ENCODE measurements around the gene RAPGEF1.
"Not testable (repeated sequence)": the region's sequence is repeated elsewhere in the genome, so short reads cannot be mapped to it uniquely, and the experiment has no call there.

RAPGEF1 gene

GRCh38 chr9:131681826-131682225 is 58.0 kb downstream of the RAPGEF1 start:
- DNase-seq: not testable (repeated sequence)

- DNase-seq: not testable (repeated sequence)
Measured at GRCh38 chr9:131681108-131681507, 58.8 kb downstream of the RAPGEF1 start.

- DNase-seq: no peak
Measured at GRCh38 chr9:131679261-131680020, 60.4 kb downstream of the RAPGEF1 start.

DNA sequence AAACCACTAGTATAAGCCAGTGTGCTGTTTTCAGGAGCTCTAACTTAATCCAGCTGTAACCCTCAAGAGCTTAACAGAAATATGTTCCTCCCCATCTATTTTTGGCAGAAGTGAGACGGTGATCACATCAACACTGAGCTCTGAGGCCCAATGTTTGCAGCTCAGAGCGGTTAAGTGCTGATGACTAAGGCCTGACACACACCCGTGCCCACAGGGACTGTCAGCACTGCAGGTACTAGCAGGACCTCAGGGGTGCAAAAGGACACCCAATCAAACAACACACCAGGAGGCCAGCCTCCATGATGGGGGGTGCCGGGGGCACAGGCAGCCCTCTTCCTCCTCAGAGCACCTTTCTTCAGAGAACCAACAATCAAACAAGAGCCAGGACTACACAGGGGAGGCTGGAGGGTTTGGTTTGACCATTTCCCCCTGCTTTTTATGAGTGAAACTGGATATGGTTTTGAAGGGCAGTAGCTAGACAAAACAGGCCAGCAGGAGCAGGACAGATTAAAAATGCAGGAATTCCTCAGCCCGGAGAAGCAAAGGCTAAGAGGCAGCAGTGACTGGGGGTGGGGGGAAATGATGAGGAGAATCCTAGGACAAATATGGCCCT is 61.3 kb downstream of the RAPGEF1 start:
- DNase-seq: peak; percentile 94

- peak; percentile 44 for DNase-seq
Measured at GRCh38 chr9:131677444-131678180, 62.3 kb downstream of the RAPGEF1 start.

GRCh38 chr9:131677049-131677443 is 62.8 kb downstream of the RAPGEF1 start:
- no peak for DNase-seq

GRCh38 chr9:131676431-131676972 is 63.4 kb downstream of the RAPGEF1 start:
- DNase-seq: peak; percentile 60

DNA sequence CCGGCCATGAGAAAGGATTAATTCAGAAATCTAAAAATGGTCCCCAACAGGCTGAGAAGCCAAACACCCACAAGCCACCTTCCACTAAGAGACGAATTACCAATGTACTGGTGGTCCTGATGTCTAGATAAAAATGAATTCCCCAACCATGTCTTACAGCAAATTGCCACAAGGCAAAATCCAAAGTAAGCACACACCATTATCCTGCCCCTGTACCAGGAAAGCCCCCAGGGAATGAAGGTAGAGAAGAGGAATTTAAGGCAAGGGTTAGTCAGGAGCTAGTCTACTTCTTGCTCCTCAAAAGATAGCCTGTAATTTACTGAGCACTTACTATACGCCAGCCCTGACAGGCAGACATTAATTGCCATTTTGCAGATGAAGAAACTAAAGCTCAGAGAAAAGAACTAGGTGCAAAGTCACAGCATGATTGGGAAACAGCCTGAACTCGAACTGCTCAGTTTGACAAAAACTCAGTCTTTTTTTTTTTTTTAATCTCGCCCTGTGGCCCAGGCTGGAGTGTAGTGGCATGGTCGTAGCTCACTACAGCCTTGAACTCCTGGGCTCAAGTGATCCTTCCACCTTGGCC is 64.3 kb downstream of the RAPGEF1 start:
- no peak for DNase-seq

DNA sequence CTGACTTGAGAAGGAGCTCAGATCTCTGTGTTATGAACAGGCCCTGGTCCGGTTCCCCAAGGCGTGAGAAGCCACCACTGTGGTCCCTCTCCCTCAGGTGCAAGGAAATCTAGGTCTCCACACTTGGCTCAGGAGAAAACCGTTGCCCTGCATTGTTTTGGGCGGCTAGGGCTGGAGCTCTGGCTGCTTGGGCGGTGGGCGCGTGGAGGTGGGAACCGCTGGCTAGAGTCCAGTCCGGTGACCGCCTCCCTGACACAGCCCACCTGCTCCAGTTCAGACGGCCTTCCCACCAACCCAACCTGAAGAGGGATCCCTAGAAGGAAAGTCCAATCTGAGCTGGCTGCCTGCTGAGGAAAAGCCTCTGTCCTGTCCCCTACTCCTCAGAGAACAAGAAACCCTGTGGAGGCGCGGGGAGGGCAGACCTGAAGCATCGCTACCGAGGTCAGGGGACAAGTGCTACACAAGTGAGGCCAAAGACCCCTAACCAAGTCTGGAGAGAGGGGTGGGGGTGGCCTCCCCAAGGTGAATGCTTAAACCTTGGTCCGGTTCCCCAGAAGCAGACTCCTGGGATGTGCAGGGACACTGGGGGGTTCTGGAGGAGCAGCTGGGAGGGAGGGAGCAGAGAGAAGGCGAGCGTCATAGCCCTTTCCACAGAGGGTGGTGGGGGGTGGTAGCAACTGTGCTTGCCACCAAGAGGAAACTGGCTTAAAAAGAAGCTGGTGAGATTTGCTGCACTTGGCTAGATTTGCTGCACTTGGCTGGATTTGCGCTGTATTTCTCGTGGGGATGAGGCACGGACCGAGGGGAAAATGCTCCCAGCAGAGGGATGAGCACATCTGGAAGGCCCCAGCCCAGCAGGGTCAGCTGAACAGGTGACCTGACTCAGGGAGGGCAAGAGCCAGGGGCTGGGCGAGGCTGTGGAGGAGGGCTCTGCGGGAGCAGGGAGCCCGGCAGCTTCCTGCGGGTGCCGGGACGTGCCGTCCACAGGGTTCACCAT is 65.2 kb downstream of the RAPGEF1 start:
- no peak for DNase-seq

GRCh38 chr9:131673531-131673930 is 66.3 kb downstream of the RAPGEF1 start:
- no peak for DNase-seq

- no peak for DNase-seq
Measured at GRCh38 chr9:131673068-131673467, 66.8 kb downstream of the RAPGEF1 start.

DNA sequence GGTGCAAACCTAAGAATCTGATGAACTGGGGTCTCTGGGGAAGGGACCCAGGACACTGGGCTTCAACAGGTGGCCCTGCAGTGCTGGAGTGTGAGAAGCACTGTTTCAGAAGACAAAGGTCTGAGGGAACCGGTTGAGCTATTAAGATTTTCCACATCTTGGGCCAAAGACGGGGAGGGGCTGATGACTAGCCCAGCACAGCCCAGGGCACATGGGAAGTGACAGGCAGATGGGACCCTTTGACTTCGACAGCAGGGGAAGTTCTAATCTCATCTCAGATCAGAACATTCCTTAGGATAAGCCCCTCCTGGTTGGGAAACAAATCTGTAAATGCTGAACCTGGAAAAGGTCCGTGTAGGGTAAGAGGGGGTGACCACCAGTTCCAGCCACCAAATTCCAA is 67.4 kb downstream of the RAPGEF1 start:
- DNase-seq: no peak

GRCh38 chr9:131671133-131671520 is 68.7 kb downstream of the RAPGEF1 start:
- DNase-seq: no peak

- peak; percentile 49 for DNase-seq
Measured at GRCh38 chr9:131670247-131671132, 69.4 kb downstream of the RAPGEF1 start.

DNA sequence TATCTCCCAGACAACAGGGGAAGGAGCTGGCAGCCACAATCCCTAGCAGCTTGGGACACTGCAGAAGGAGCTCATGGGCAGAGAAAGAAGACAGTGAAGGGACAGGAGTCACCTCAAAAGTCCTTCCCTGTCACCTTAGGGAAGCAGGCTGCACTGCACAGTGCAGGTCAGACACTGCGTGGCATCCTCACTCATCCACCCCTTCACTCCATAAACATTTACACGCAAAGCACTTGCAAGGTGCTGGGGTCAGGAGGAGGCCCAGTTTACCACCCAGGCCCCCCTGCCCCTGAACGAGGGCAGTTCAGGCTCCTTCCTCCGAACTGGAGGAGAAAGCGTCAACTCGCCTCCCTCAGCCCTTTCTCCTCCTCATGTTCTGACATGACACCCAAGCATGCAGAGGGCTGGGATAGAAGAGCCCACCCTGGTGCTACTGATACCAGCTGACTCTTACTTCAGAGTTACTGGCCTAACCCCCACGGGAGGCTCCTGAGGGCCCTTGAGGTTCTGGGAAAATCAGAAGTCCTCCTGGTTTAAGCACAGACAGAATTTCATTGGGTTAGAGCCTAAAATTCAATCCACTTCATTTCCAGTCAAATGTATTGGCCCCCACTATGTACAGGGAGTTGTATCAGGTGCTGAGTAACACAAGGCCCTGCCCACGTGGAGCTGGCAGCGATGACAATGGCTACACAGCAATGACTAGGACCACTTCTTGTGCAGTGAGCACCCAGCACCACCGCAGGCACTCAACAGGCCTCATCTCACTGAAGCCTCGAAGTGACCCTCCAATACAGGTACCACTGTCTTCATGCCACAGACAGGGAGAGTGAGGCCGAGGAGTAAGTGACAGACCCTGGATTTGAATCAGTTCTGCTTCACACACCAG is 70.4 kb downstream of the RAPGEF1 start:
- no peak for DNase-seq

DNA sequence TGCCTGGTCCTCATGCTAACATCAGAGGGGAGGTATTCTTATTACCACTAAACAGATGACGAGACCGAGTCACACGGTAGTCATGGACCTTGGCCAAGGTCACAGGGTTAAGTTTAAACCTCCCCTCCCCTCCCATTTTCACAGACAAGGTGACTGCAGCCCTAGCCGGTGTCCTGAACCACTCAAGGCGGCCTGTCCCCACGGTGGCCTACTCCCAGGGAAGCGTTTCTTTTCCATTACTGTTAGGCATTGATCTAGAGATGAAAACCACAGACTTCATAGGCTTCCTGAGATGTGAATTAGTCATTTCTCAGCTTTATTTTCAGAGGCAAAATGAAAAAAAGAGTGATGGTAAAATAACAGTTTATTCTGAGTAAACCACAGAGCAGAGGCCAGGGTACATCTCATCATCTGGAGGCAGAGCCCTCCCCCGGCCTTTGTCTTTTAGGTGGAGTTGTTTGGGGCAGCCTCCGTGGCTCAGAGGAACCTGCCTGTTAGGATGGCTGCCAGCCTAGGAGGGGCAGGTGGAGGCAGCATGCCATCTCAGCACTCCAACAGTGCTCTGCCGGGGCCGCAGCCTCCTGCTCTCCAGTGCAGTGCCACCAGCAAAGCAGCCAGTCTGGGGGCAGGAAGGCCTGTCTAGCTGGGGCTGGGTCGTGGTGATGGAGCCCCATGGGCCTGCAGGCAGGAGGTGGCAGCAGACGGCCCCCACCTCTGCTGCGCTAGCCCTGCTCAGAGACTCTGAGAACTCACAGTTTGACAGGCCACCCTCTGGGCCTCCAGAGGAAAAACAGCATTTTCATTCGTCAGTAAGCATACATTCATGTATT is 71.2 kb downstream of the RAPGEF1 start:
- DNase-seq: peak; percentile 89

DNA sequence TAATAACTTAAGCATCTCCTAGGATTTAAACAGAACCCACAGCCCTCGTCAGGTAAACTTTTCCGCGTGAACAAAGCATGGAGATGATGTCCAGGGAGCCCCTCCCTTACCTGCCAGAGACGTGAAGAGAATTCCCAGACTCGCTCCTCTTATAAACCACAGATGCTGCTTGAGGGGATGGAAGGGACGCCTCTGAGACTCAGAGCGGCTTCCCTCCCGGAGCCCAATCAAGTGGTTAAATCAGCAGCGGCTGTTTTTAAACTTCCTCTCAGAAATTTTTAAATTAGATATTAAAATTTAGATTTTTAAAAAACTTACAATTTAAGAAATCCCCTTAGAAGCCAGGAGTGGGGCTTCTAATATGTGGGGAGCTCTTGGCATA is 71.8 kb downstream of the RAPGEF1 start:
- DNase-seq: no peak

DNA sequence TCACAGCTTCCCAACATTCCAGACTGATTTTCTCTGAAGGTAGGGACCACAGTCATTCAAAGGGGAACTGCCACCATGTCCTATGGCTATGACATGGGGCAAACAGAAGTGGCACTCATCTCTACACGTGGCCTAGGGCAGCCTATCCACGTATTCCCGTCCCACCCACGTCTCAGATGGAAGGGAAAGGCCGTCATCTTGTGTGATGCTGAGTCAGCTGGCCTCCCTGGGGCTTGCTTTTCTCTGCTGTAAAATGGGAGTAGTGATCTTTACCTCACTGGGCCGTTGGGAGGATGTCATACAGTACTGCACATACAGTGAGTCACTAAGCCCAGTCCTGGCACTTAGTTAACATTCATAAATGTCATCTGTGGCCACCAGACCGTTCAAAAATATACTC is 72.3 kb downstream of the RAPGEF1 start:
- peak; percentile 87 for DNase-seq

DNA sequence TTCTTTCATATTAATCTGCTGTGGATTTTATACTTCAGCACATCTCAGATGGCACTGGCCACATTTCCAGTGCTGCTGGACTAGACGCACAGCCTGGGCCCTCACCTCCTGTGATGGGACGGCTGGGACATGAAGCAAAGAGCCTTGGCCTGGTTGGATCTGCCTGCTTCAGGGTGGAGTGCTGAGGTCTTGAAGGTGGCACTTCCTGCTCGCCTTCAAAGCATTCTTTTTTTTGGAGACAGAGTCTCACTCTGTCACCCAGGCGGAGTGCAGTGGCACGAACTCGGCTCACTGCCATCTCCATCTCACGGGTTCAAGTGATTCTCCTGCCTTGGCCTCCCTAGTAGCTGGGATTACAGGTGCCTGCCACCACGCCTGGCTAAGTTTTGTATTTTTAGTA is 73.1 kb downstream of the RAPGEF1 start:
- DNase-seq: peak; percentile 52

Data from CD4-positive, alpha-beta T cell treated with Interleukin-4 for 4 hours (primary cell).